A549 (cell line): ENCODE measurements around the gene CR2. TPM values are rescaled to one million over a fixed set of nuclear protein-coding genes. Genes with fewer than 3 reads are reported as not detected.

ENCODE experiments used
- ATAC-seq, 2 experiments: fragments of 200-7000 bp in 1 of 2; fragments of >200 bp in 1 of 2; cut with Nextera tagmentation in 1 of 2; cut with Tn5 transposase in 1 of 2; 3 replicates each; pipeline versions ENCODE4 v1.8.0 to v1.9.1; 2018 to 2020; ENCODE audit warnings: mild to moderate bottlenecking in 1 of 2, moderate library complexity in 1 of 2
- CTCF ChIA-PET: fragments of 300-600 bp; sonication (Branson Sonifier 250); formaldehyde crosslinking; extraction: SDS; loops from one replicate; lab custom pipeline; 2021; ENCODE audit warnings: antibody characterized with exemption, inconsistent platforms; lab: Yijun Ruan, JAX
- POLR2A ChIA-PET: fragments of 350-600 bp; formaldehyde crosslinking; extraction: SDS; loops from one replicate; lab custom pipeline; 2021; ENCODE audit warnings: antibody characterized with exemption, inconsistent platforms; lab: Yijun Ruan, JAX
- DNase-seq, 2 experiments: peaks; one replicate each; pipeline versions ENCODE4 v3.0.0 to v3.0.0-alpha.2; 2011 to 2016; ENCODE audit warnings: low read depth in 1 of 2, low spot score in 1 of 2
- FAIRE-seq: peaks from 2 replicates; lab custom pipeline; 2011; peaks lifted over from hg19 to GRCh38; lab: Jason Lieb, UNC
- H3K27ac ChIP-seq, 2 experiments: fragments of >200 bp; sonication (Bioruptor Twin); formaldehyde crosslinking; 3 replicates each; pipeline ENCODE4 v1.5.1; 2016 to 2017
- H3K4me1 ChIP-seq: fragments of >200 bp; sonication (Bioruptor Twin); formaldehyde crosslinking; 3 replicates; pipeline ENCODE4 v1.6.1; 2016
- H3K4me2 ChIP-seq: fragments of >200 bp; sonication (Bioruptor Twin); formaldehyde crosslinking; 3 replicates; pipeline ENCODE4 v1.6.1; 2016
- H3K4me3 ChIP-seq: fragments of >200 bp; sonication (Bioruptor Twin); formaldehyde crosslinking; 3 replicates; pipeline ENCODE4 v1.5.1; 2016
- H3K9me3 ChIP-seq: fragments of >200 bp; sonication (Bioruptor Twin); formaldehyde crosslinking; 3 replicates; pipeline ENCODE4 v1.6.1; 2016
- BHLHE40 ChIP-seq: IDR thresholded peaks from 2 replicates; pipeline ENCODE4 v1.6.1; 2012; ENCODE audit warnings: low read depth, low read length, inconsistent platforms
- CHD4 ChIP-seq: fragments of 200-600 bp; sonication (generic); IDR thresholded peaks from 2 replicates; pipeline ENCODE4 v1.6.1; 2016; ENCODE audit warnings: antibody characterized with exemption, mild to moderate bottlenecking, borderline replicate concordance
- ELK1 ChIP-seq: fragments of 150-350 bp; IDR thresholded peaks from 2 replicates; pipeline ENCODE4 v1.6.1; 2014; ENCODE audit warnings: low read depth, mild to moderate bottlenecking, low read length
- ESRRA ChIP-seq: fragments of 150-350 bp; IDR thresholded peaks from 2 replicates; pipeline ENCODE4 v1.6.1; 2014; ENCODE audit warnings: mild to moderate bottlenecking, low read length, borderline replicate concordance
- FOSL2 ChIP-seq, 2 experiments: fragments of 450-650 bp in 1 of 2; fragments of >200 bp in 1 of 2; sonication (Bioruptor Twin) in 1 of 2; formaldehyde crosslinking; IDR thresholded peaks; 2 replicates each; pipeline versions ENCODE4 v1.5.0 to v1.6.1; 2016 to 2020; ENCODE audit warnings: mild to moderate bottlenecking in 1 of 2, moderate library complexity in 1 of 2
- HOXA7 ChIP-seq: fragments of 250-450 bp; sonication (Bioruptor Pico); IDR thresholded peaks from 2 replicates; pipeline ENCODE4 v1.5.0; 2020; ENCODE audit warnings: mild to moderate bottlenecking, moderate library complexity
- JUNB ChIP-seq: fragments of >200 bp; sonication (Bioruptor Twin); formaldehyde crosslinking; IDR thresholded peaks from 2 replicates; pipeline ENCODE4 v1.6.1; 2016
- NFE2L2 ChIP-seq: fragments of 150-350 bp; conservative IDR thresholded peaks from 2 replicates; pipeline ENCODE4 v1.6.1; 2014; ENCODE audit warnings: low read length
- NPAS2 ChIP-seq: fragments of 250-450 bp; sonication (Bioruptor Pico); IDR thresholded peaks from 2 replicates; pipeline ENCODE4 v1.8.0; 2022; ENCODE audit warnings: mild to moderate bottlenecking, moderate library complexity, borderline replicate concordance
- PHF8 ChIP-seq: fragments of 200-600 bp; sonication (generic); IDR thresholded peaks from 2 replicates; pipeline ENCODE4 v1.6.1; 2016; ENCODE audit warnings: low read depth, mild to moderate bottlenecking, antibody characterized with exemption, moderate library complexity, borderline replicate concordance
- POLR2A ChIP-seq: IDR thresholded peaks from 2 replicates; pipeline ENCODE4 v1.6.1; 2012; ENCODE audit warnings: mild to moderate bottlenecking, low read length
- POLR2AphosphoS2 ChIP-seq: conservative IDR thresholded peaks from 2 replicates; pipeline ENCODE4 v1.6.1; 2012; ENCODE audit warnings: low read length, improper control_type of control experiment, inconsistent platforms
- RCOR1 ChIP-seq: fragments of 150-350 bp; IDR thresholded peaks from 2 replicates; pipeline ENCODE4 v1.6.1; 2014; ENCODE audit warnings: antibody characterized with exemption, low read length, low read depth
- RFX5 ChIP-seq: fragments of 450-650 bp; IDR thresholded peaks from 2 replicates; pipeline ENCODE4 v1.7.1; 2014; ENCODE audit warnings: antibody characterized with exemption, mild to moderate bottlenecking, moderate library complexity
- RNF2 ChIP-seq: fragments of 200-600 bp; sonication (generic); IDR thresholded peaks from 2 replicates; pipeline ENCODE4 v1.6.1; 2016; ENCODE audit warnings: low read depth, mild to moderate bottlenecking, antibody characterized with exemption, moderate library complexity, borderline replicate concordance
- TFCP2L1 ChIP-seq: fragments of 250-450 bp; sonication (Bioruptor Pico); IDR thresholded peaks from 2 replicates; pipeline ENCODE4 v1.5.0; 2021; ENCODE audit warnings: mild to moderate bottlenecking
- ZC3H11A ChIP-seq: fragments of 450-650 bp; IDR thresholded peaks from 2 replicates; pipeline ENCODE4 v1.6.1; 2014; ENCODE audit warnings: antibody characterized with exemption, mild to moderate bottlenecking
- ZSCAN20 ChIP-seq: fragments of 250-450 bp; sonication (Bioruptor Pico); IDR thresholded peaks from 2 replicates; pipeline ENCODE4 v1.8.0; 2022; ENCODE audit warnings: mild to moderate bottlenecking, moderate library complexity
- WGBS: methylation state at CpG from one replicate; pipeline ENCODE4 v1.1.6; 2017; ENCODE audit errors: missing lambda C conversion rate; 5-methylcytosine and 5-hydroxymethylcytosine counted together
- polyA plus RNA-seq, 4 experiments: library from polyadenylated mRNA; depleted of rRNA in 3 of 4; stranded (reverse); fragments of >200 nt; fragmentation: RNase III in 1 of 4; extraction: RNeasy Plus Mini Kit Qiagen cat#74134 plus additional on column Dnase treatment in 1 of 4; gene quantifications; 2 replicates in 3 of 4; 3 replicates in 1 of 4; pipeline ENCODE4 v1.2.3, GENCODE V29; 2011 to 2017
- TF ChIP-seq, protein P1 (sequence below): fragments of >200 bp; sonication (Bioruptor Twin); formaldehyde crosslinking; IDR thresholded peaks from 3 replicates; pipeline ENCODE4 v1.6.1; 2016
- TF ChIP-seq, protein P2 (sequence below): fragments of 250-450 bp; sonication (Bioruptor Pico); IDR thresholded peaks from 2 replicates; pipeline ENCODE4 v1.5.0; 2020; ENCODE audit warnings: low read depth, mild to moderate bottlenecking, moderate library complexity
- TF ChIP-seq, protein P3 (sequence below): fragments of 250-450 bp; sonication (Bioruptor Pico); IDR thresholded peaks from 2 replicates; pipeline ENCODE4 v1.5.0; 2021; ENCODE audit warnings: mild to moderate bottlenecking, moderate library complexity, borderline replicate concordance

CR2 gene
- polyA plus RNA-seq, 2 of the 4 experiments (the other 2 are of a cell fraction): not detected

DNA sequence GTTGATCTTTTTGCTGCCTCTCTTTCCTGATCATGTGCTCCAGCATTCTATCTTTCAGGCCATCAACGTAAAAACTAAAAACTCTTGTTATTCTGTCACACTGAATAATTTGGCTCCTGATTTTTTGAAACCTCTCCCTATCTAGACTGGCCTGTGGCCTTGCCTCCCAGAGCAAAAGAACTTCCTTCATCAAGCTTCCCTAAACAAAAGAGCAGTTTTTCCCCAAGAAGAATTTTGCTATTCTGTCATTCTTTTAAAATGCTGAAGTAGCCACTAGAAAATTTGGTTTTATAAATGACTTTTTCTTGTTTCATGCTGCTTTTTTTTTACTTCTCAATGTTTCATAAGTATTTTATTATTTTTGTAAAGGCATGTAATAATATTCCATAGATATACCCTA is 37.1 kb upstream of the CR2 start (continued):
- TF ChIP-seq, protein P1, sequence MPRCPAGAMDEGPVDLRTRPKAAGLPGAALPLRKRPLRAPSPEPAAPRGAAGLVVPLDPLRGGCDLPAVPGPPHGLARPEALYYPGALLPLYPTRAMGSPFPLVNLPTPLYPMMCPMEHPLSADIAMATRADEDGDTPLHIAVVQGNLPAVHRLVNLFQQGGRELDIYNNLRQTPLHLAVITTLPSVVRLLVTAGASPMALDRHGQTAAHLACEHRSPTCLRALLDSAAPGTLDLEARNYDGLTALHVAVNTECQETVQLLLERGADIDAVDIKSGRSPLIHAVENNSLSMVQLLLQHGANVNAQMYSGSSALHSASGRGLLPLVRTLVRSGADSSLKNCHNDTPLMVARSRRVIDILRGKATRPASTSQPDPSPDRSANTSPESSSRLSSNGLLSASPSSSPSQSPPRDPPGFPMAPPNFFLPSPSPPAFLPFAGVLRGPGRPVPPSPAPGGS: no peak
- TF ChIP-seq POLR2A: no peak
- no peak for TF ChIP-seq NFE2L2
- TF ChIP-seq RFX5: no peak
- no peak for TF ChIP-seq BHLHE40
- no peak for TF ChIP-seq TFCP2L1 (CRISPR knock-in tag)

- ChIA-PET POLR2A (no interaction called here), CTCF (interaction anchor here (0.6 to 4.7 kb wide), 4 partner anchors 10 to 81 kb away, joined by 4 to 21 read pairs (median 7); no protein-coding TSS in a partner anchor)
- 6% methylated on average over 1 of the region's 1 CpG for WGBS
- Histone ChIP-seq H3K9me3 (no peaks in the 10 kb centered on the region; the same call in 2 of the 3 replicates), H3K4me3 (no peak overlapping the region), H3K4me2 (no peak overlapping the region), H3K4me1 (no peaks in the 10 kb centered on the region), H3K27ac (no peak overlapping the region)
- TF ChIP-seq, protein P2, sequence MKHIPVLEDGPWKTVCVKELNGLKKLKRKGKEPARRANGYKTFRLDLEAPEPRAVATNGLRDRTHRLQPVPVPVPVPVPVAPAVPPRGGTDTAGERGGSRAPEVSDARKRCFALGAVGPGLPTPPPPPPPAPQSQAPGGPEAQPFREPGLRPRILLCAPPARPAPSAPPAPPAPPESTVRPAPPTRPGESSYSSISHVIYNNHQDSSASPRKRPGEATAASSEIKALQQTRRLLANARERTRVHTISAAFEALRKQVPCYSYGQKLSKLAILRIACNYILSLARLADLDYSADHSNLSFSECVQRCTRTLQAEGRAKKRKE (CRISPR knock-in tag): no peak
- TF ChIP-seq ZC3H11A (no peak), RCOR1 (no peak), PHF8 (no peak), ZSCAN20 (CRISPR knock-in tag) (no peak), NPAS2 (CRISPR knock-in tag) (no peak), RNF2 (no peak), HOXA7 (CRISPR knock-in tag) (no peak), TFCP2L1 (CRISPR knock-in tag) (no peak), FOSL2 (IDR thresholded peaks at IDR 0.05) (no peak), FOSL2 (CRISPR knock-in tag; IDR thresholded peaks at IDR 0.05) (no peak), NFE2L2 (no peak), POLR2A (no peak), CHD4 (no peak), ELK1 (no peak), JUNB (no peak), ESRRA (no peak), RFX5 (no peak)
- TF ChIP-seq, protein P3, sequence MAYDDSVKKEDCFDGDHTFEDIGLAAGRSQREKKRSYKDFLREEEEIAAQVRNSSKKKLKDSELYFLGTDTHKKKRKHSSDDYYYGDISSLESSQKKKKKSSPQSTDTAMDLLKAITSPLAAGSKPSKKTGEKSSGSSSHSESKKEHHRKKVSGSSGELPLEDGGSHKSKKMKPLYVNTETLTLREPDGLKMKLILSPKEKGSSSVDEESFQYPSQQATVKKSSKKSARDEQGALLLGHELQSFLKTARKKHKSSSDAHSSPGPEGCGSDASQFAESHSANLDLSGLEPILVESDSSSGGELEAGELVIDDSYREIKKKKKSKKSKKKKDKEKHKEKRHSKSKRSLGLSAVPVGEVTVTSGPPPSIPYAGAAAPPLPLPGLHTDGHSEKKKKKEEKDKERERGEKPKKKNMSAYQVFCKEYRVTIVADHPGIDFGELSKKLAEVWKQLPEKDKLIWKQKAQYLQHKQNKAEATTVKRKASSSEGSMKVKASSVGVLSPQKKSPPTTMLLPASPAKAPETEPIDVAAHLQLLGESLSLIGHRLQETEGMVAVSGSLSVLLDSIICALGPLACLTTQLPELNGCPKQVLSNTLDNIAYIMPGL (CRISPR knock-in tag): no peak
- ATAC-seq: no peak
- no peak for FAIRE-seq
- no peak for DNase-seq
Observed at GRCh38 chr1:207418351-207418750, 35.8 kb upstream of the CR2 start.

GRCh38 chr1:207420109-207420508 is 34.0 kb upstream of the CR2 start:
- DNase-seq (no peak), ATAC-seq (no peak), FAIRE-seq (no peak)
- Histone ChIP-seq H3K4me3 (no peak overlapping the region), H3K4me1 (0 out of 3 replicates have a peak, but pooled peaks cover 4% of the 10 kb centered on the region), H3K4me2 (no peak overlapping the region), H3K9me3 (no peaks in the 10 kb centered on the region; the same call in 2 of the 3 replicates), H3K27ac (no peak overlapping the region)
- ChIA-PET POLR2A (no interaction called here), CTCF (no interaction called here)
- TF ChIP-seq TFCP2L1 (CRISPR knock-in tag) (no peak), POLR2AphosphoS2 (no peak), RCOR1 (no peak)
- 3% methylated on average over 1 of the region's 1 CpG for WGBS
